Omental fat pad (tissue), 4 donors: Measurements from ENCODE around the gene ADAM22. TPM values are rescaled to one million over a fixed set of nuclear protein-coding genes. Genes with fewer than 3 reads are reported as not detected.

Experiments
- ATAC-seq: fragments of 150-250 bp; one replicate; pipeline ENCODE4 v1.9.1; 2016; ENCODE audit warnings: mild to moderate bottlenecking, moderate library complexity; ENCODE audit not compliant: low FRiP score
- DNase-seq: peaks from one replicate; pipeline ENCODE4 v3.0.0-alpha.2; 2019; ENCODE audit warnings: low spot score
- CTCF ChIP-seq, 3 donors: fragments of 450-650 bp; IDR thresholded peaks; one replicate each; pipeline ENCODE4 v1.5.1; 2016 to 2017; ENCODE audit warnings: antibody characterized with exemption in 3 of 3, mild to moderate bottlenecking in 3 of 3, moderate library complexity in 2 of 3
- total RNA-seq, 4 donors: library from RNA; depleted of rRNA; stranded (reverse); fragments of >200 nt; gene quantifications; one replicate each; pipeline ENCODE4 v1.1.0, GENCODE V29; 2016

ADAM22 gene
- total RNA-seq, 4 donors from 2014 or later = 0.82 to 7.3 (median 3.4) TPM

- ATAC-seq = no peak
- no peak for DNase-seq
- no peak for TF ChIP-seq CTCF (IDR thresholded peaks at IDR 0.05)
These were observed 233.7 kb downstream of the ADAM22 start for GRCh38 chr7:88167721-88168120.

GRCh38 chr7:88169717-88170320 is 235.8 kb downstream of the ADAM22 start:
- TF ChIP-seq CTCF (IDR thresholded peaks at IDR 0.05) = no peak
- no peak for ATAC-seq
- DNase-seq = no peak

GRCh38 chr7:88172842-88173241 is 238.8 kb downstream of the ADAM22 start:
- DNase-seq (no peak), ATAC-seq (no peak)
- no peak for TF ChIP-seq CTCF (IDR thresholded peaks at IDR 0.05)

- DNase-seq = no peak
- no peak for TF ChIP-seq CTCF (IDR thresholded peaks at IDR 0.05)
- ATAC-seq = no peak
These were observed 242.1 kb downstream of the ADAM22 start for GRCh38 chr7:88176190-88176589.

- DNase-seq = no peak
- TF ChIP-seq CTCF (IDR thresholded peaks at IDR 0.05) = no peak
- no peak for ATAC-seq
These were observed 249.0 kb downstream of the ADAM22 start for GRCh38 chr7:88183051-88183450.

GRCh38 chr7:88184848-88185304 is 250.8 kb downstream of the ADAM22 start:
- no peak for ATAC-seq
- no peak for DNase-seq
- no peak for TF ChIP-seq CTCF (IDR thresholded peaks at IDR 0.05)

GRCh38 chr7:88185650-88186049 is 251.6 kb downstream of the ADAM22 start:
- no peak for ATAC-seq

More at GRCh38 chr7:88185650-88186049, 251.6 kb downstream of the ADAM22 start:
- no peak for TF ChIP-seq CTCF (IDR thresholded peaks at IDR 0.05)
- no peak for DNase-seq
